GM12891 (cell line): ENCODE data around the gene PRXL2B.

Experiments
- POLR2A ChIP-seq: IDR thresholded peaks from 2 replicates; pipeline ENCODE4 v1.6.1; 2011; ENCODE audit warnings: low read depth, low read length, control low read depth
- TAF1 ChIP-seq: IDR thresholded peaks from 2 replicates; pipeline ENCODE4 v1.6.1; 2011; ENCODE audit warnings: low read depth, low read length, control low read depth

DNA sequence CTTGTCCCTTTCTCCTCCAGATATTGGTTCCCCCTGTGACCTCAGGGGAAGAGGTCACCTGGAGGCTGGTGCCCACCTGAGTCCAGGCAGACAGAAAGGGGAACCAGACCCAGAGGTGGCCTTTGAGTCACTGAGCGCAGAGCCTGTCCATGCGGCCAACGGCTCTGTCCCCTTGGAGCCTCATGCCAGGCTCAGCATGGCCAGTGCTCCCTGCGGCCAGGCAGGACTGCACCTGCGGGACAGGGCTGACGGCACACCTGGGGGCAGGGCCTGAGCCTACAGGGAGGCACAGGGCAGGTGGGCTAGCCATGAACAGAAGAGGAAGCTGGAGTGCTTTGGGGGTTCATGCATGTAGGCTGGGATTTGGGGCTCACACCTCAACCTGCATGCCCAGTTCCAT lies 27.7 kb upstream of the PRXL2B start:
- TF ChIP-seq POLR2A (no peak), TAF1 (no peak)
